WI38 (cell line): Measurements from ENCODE around the gene PADI2.

Experiments
- H3K4me3 ChIP-seq: 2 replicates; pipeline ENCODE4 v1.5.1; 2011; ENCODE audit warnings: low read depth, mild to moderate bottlenecking, control low read depth, low read length
- CTCF ChIP-seq: IDR thresholded peaks from 2 replicates; pipeline ENCODE4 v1.5.1; 2012; ENCODE audit warnings: low read depth, mild to moderate bottlenecking, control low read depth, low read length

PADI2 gene

GRCh38 chr1:17116643-17117042 is 2.6 kb downstream of the PADI2 start:
- H3K4me3 ChIP-seq: no peak overlapping the region
- TF ChIP-seq CTCF: no peak

GRCh38 chr1:17113963-17114362 is 5.3 kb downstream of the PADI2 start:
- no peak overlapping the region for H3K4me3 ChIP-seq
- TF ChIP-seq CTCF: no peak

- TF ChIP-seq CTCF: no peak
Observed at GRCh38 chr1:17112496-17113236, 6.6 kb downstream of the PADI2 start.

GRCh38 chr1:17112076-17112475 is 7.2 kb downstream of the PADI2 start:
- TF ChIP-seq CTCF: no peak
- no peak overlapping the region for H3K4me3 ChIP-seq

More at GRCh38 chr1:17112496-17113236, 6.6 kb downstream of the PADI2 start:
- no peak overlapping the region for H3K4me3 ChIP-seq

- no peak overlapping the region for H3K4me3 ChIP-seq
- no peak for TF ChIP-seq CTCF
Observed at GRCh38 chr1:17110555-17110926, 8.7 kb downstream of the PADI2 start.

- no peak overlapping the region for H3K4me3 ChIP-seq
- no peak for TF ChIP-seq CTCF
Observed at GRCh38 chr1:17109892-17110554, 9.2 kb downstream of the PADI2 start.

GRCh38 chr1:17108786-17109185 is 10.5 kb downstream of the PADI2 start:
- no peak overlapping the region for H3K4me3 ChIP-seq
- no peak for TF ChIP-seq CTCF
